HG02588 (cell line): ENCODE measurements around the gene RELCH.
A peak's percentile ranks its signal among the peaks of the same experiment; 100 is the strongest.
"Not testable (repeated sequence)": the region's sequence is repeated elsewhere in the genome, so short reads cannot be mapped to it uniquely, and the experiment has no call there.

Experiments used
- ATAC-seq: cut with Tn5 transposase; IDR thresholded peaks from one replicate; pipeline ENCODE4 v1.9.1; 2021; ENCODE audit warnings: mild to moderate bottlenecking, moderate library complexity; ENCODE audit not compliant: unreplicated experiment

Gene RELCH

DNA sequence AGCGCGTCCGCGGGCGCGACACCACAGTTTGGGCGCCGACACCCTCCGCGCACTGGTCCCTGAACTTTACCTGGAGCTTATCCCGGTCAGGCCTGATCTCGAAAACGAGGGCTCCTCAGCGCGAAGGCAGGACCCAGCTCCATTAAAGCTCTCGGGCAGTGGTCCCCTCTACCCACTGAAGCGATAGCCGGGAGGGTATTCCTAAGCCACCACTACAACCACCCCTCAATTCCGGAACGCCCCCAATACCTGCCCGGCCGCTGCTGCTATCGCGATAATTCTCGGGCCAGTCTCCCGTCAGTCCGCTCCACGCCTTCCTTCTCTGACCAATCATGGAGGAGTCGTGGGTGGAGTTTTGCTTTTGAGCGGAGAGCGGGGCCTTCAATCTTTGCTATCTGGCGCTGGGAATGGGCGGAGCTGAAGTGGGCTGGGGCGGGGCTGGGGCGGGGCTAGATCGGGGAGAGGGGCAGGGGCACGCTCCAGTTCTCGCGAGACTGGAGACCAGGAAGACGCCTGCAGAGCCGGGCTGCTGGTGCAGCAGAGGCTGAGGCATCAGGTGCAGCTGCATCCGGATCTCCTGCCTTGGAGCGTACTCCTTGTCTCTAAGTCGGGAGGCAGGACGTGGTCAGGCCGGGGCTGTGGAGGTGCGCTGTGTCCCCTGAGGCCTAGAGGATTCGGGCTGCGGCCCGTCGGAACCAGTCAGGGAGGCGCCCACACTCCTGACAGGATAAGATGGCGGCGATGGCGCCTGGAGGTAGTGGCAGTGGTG, at the start of gene RELCH, which contains the start of gene PIGN:
TSS of gene RELCH (plus strand) at position 482 of the 769 bp plus-strand sequence. CDS start at position 733, 251 bp downstream.
TSS of gene PIGN (minus strand) at position 283 of the 769 bp plus-strand sequence. CDS start 25,703 bp downstream, outside the sequence.
- peak; percentile 90 for ATAC-seq

GRCh38 chr18:62138461-62139235, 48.4 kb upstream of the RELCH start:
- ATAC-seq: no peak

DNA sequence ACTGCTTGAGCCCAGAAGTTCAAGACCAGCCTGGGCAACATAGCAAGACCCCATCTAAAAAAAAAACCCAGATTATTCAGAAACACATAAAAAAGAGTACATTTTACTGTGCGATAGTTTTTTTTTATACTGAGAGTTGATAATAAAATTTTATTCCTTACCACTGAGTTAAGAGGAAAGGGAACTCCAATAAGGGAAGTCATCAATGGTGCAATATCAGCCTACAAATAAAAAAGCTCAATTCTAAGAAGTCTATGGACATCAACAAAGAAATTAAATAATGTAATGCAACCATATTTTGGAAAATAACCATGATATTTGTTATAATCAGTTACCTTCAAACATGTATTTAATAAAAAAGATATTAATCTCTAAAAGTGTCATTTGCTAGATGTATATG, 46.8 kb upstream of the RELCH start:
- no peak for ATAC-seq

- ATAC-seq: no peak
These were observed 42.7 kb upstream of the RELCH start for GRCh38 chr18:62144338-62144737.

GRCh38 chr18:62151068-62151771, 35.8 kb upstream of the RELCH start:
- ATAC-seq: no peak

GRCh38 chr18:62152844-62153243, 34.2 kb upstream of the RELCH start:
- ATAC-seq: no peak

- ATAC-seq: no peak
These were observed 29.2 kb upstream of the RELCH start for GRCh38 chr18:62157843-62158242.

- no peak for ATAC-seq
These were observed 22.7 kb upstream of the RELCH start for GRCh38 chr18:62164310-62164709.

DNA sequence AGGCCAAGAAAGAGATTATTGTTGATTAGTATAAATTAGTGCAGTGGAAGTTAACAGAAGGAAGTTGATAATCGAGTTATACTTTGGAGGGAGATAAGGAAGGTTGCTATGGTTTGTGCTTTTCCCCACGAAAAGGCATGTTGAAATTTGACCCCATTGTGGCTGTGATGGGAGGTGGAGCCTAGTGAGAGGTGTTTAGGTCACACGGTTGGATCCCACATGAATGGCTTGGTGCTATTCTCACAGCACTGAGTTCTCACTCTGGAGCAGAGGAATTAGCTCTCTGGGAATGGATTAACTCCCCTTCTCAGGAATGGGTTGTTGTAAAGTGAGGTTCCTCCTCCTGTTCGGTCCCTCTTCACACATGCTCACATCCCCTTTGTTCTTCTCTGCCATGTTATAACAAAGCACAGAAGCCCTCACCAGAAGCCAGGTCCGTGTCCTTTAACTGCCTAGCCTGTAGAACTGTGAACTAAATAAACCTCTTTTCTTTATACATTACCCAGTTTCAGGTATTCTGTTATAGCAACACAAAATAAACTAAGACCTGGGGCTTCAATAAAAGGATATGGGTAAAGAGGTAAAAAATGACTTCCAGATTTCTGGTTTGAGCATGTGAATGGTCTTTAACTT, 22.1 kb upstream of the RELCH start:
- no peak for ATAC-seq

DNA sequence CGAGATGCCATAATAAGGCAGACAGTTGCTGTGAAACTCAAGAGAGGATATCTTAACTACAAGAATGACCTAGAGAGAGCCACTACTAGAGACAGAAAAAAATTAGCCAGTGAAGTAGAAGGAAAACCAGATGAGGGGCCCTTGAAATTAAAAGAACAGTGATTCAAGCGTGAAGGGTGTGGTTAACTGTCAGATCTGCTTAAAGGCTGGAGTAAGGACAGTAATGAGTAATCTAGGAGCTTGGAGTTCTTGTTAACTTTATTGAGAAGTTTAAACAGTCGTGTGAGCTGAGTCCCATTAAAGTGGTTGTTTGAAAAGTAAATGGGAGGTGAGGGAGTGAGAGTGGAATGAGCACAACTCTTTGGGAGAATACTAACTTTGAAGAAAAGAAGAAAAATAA, 21.5 kb upstream of the RELCH start:
- no peak for ATAC-seq

DNA sequence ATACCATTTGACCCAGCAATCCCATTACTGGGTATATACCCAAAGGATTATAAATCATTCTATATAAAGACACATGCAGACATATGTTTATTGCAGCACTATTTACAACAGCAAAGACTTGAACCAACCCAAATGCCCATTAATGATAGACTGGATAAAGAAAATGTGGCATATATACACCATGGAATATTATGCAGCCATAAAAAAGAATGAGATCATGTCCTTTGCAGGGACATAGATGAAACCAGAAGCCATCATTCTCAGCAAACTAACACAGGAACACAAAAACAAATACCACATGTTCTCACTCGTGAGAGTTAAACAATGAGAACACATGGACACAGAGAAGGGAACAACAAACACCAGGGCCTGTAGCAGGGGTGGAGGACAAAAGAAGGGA, 20.5 kb upstream of the RELCH start:
- ATAC-seq: not testable (repeated sequence)

DNA sequence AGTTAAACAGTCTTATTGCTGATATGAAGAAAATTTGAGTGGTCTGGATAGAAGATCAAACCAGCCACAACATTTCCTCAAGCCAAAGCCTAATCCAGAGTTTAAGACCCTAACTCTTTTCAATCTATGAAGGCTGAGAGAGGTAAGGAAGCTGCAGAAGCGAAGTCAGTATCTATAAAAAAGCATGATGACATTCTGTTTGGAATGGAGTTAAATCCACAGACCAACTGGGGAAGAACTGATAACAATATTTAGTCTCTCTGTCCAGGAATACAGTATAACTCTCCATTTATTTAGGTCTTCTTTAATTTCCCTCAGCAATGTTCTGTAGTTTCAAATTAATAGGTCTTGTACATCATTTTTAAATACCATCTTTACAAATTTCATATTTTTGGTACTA, 16.2 kb upstream of the RELCH start:
- ATAC-seq: no peak

DNA sequence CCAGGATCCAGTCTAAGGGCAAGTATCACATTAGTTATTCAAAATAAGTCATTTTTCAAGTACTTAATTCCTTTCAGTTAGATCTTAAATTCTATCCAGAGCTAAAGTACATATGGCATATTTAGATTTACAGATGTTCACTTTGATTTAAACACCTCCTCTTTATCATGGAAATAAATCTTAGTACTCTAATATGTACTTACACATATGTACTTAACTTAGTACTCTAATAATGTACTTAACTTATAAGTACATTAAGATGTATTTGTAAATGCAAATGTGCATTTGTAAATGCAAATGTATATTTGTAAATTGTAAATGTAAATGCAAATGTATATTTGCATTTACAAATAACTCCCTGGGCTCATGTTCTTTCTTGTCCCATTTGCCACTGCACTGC, 14.8 kb upstream of the RELCH start:
- ATAC-seq: no peak

- no peak for ATAC-seq
These were observed 11.5 kb upstream of the RELCH start for GRCh38 chr18:62175521-62175920.

DNA sequence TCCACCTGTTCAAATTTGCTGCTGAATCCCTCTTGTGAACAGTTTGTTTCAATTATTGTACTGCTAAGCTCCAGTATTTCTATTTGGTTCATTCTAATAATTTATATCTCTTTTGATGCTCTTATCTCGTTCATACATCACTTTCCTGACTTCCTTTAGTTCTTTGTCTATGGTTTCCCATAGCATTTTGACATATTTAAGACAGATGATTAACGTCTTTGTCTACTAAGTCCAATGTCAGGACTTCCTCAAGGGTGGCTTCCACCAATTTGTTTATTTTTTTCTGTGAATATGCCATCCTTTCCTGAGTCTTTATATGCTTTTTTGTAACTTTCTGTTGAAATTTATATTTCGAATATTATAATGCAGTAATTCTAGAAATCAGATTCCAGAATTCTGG, 9.8 kb upstream of the RELCH start:
- ATAC-seq: no peak

DNA sequence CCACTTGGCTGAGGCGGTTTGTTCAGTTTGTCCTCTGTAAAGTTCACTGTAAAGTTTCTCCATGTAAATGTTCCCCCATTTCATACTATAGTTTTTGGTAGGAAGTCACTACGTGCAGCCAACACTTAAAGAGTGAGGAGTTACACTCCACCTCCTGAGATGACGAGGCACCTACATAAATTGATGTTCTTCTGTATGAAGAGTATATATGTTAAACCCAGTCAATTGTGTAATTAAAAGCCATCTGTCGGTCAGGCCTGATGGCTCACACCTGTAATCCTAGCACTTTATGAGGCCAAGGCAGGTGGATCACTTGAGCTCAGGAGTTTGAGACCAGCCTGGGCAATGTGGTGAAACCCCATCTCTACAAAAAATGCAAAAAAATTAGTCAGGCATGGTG, 7.8 kb upstream of the RELCH start:
- no peak for ATAC-seq

- no peak for ATAC-seq
These were observed 4.8 kb upstream of the RELCH start for GRCh38 chr18:62182220-62182619.

DNA sequence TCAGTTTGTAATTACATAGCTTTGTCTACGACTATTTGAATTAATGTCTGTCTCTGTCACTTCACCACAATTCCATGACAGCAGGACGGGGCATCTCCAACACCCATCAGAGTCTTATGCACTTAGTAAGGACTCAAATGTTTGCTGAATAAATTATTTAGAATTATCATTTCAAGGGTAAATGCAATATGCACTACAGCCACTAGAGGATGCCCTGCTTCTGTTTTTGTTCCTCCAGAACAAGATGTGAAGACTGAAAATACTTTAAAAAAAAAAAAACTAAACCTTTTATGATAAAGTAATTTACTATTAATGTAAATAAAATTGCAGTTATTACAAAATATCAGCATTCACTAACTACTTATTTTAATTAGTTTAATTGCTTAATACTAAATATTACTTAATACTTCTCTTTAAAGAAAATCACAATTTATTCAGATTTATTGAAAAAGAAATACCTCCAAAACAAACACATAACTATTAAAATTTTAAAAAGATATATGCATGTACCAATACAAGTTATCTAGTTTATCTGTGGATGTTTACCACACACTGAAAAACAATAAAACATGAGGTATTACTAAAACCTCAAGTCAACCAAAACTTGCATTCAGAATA, 3.4 kb upstream of the RELCH start:
- ATAC-seq: no peak

GRCh38 chr18:62186499-62186773, 619 bp upstream of the RELCH start:
- ATAC-seq: no peak

GRCh38 chr18:62187543-62188510, 772 bp downstream of the RELCH start:
- peak; percentile 1 for ATAC-seq
